ENCODE results near the gene DUSP1.
"Not testable (repeated sequence)": the region's sequence is repeated elsewhere in the genome, so short reads cannot be mapped to it uniquely, and the experiment has no call there.

DUSP1 gene

DNA sequence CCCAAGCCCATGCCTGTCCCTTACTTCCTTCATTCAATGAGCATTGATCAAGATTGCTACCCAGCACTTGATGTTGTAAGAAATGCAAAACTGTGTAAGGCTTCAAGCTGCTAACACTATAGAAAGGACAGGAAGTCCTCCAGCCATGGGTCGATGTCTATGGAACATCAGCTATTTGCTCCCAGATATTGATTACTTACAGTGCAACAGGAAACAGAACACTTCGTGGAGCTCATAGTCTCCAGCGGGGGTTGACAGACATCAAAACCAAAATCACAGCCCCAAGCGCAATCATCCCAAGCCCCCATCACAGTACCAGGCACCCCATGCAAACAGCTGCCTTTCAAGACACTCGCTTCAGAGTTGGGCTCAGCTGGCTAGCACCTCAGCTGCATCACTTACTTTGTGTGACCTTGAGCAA lies 26.8 kb upstream of the DUSP1 start:
- DNase-seq: no peak

DNA sequence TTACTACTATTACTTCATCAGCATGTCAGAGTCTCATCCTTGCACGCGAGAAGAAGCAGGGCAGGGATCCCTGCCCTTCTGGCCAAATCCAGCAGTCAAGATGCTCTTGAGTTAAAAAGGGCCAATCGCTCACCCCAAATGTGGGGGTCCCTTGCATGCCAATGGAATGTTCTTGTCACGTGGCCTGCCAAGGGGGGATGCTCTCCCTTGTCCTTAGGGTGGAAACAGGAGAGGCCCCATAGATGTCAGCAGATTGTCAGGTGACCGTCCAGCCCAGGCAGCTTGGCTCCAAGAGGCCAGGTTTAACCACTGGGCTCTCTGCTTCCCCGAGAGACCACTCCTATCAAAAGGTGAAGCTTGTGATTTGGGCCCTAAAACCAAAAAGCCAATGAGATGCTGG lies 25.3 kb upstream of the DUSP1 start:
- no peak for DNase-seq

DNA sequence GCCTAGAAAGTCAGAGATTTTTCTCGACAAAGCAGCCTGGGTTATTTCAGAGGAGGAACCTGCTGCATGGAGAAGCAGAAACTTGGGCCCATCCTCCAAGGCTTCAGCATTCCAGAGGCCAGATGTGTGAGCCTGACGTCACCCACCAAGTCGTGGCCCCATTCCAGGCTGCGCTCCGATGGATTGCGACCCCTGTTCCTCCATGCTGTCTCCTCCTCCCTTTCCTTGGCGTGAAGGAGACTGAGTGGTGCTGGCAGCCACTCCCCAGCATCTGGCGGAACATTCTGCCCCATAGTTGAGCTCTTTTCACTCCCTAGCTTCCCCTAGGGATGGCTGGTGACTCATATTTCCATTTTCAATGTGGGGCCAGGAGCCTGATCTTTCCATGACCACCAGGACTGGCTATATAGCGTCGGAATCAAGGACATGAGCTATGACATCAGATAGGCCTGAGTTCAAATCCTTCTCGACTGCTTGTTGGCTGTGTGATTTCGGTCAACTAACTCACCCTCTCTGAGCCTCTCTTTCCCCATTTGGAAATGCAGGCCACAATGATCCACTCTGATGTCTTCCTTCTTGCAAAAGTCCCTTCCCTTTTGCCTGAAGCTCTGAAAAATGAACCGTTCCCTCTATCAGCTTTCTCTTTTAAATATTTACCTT lies 24.5 kb upstream of the DUSP1 start:
- no peak for DNase-seq

GRCh38 chr5:172793577-172794488 lies 22.8 kb upstream of the DUSP1 start:
- DNase-seq: peak; percentile 10 to 13

DNA sequence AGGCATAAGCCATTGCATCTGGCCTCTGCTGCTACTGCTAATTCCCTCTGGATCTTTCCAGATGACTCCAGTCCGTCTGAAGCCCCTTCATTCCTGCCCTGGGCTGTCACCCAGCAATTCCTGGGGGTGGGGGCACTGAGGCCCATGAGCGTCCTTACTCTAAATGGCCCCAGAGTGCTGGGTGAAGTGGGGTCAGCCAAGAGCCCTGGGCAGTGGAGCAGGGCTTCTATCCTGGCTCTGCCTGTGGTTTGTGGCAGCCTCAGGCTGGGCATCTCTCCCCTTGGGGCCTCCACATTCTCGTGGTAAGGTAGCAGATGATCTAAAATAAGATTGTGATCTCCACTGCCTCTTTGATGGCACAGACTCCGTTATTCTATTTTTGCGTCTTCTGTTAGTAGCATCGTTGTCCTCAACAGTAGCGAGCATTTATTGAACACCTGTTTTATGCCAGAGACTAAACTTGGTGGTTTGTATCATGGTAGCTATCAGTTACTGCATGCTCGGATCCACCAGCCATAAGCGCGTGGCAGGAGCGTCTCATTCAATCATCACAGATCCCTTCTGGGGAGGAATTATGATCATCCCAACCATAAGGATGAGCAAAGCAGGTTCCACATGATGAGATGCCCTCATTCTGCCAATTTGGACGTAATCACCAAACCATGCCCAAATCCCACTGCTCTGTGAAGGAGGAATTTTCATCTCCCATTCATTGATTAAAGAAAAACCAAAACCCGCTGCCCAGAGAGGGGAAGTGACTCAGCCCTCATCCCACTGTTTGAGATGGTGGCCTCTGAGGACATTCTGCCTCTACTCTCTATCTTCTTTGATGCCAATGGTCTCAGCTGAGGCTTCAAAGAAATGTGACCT lies 21.9 kb upstream of the DUSP1 start:
- DNase-seq: no peak

- DNase-seq: no peak
These were observed 20.9 kb upstream of the DUSP1 start for GRCh38 chr5:172791726-172792445.

GRCh38 chr5:172791286-172791685 lies 20.3 kb upstream of the DUSP1 start:
- no peak for DNase-seq

DNA sequence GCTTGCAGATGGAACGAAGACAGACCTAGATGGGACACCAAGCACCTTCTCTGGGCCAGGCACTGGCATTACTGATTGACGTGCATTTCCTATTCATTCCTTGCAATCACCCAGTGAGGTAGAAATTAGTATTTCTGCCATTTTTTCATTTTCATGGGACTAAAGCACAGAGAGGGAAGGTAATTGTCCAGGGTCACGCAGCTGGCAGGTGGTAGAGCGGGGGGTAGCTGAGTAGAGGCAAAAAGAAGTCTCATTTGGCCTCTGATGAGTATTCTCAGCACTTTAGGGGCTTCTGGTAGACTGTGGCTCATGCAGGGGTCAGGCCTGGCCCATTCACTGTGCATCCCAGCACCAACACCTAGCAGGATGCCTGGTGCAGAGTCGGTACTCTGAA lies 19.5 kb upstream of the DUSP1 start:
- DNase-seq: no peak

DNA sequence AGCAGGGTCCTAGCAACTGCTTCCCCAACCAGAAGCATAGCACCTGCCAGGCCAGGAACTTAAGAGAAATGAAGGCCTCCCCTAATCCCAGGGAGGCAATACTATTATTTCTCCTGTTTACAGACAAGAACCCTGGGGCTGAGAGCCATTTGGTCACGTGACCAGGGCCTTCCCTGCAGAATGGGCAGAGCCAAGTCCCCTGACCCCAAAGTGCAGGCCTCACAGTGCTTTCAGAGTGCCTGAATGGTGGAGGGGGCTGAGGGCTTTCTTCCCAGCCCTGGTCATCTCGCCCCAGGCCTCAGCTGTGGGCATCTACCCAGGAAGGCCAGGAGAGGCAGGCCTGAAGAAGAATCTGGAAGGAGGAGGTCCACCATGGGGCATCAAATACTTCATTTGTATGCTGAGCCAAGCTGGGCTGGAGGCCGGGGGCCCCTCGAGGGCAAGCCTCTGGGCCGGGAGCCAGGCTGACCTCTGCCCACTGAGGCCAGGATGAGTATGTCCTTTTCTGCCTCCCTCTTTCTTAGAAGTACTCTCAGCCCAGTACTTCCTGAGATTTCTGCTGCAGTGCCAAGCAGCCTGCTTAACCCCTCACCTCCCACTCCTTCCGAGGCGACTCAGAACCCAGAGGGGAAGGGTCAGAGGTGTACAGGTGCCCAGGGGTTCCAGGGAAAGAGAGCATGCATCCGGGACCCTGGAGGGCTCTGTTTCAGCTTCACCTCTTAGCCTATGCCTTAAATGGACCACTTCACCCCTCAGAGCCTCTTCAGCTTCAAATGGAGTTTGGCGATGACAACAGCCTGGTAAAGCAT lies 18.9 kb upstream of the DUSP1 start:
- no peak for DNase-seq

DNA sequence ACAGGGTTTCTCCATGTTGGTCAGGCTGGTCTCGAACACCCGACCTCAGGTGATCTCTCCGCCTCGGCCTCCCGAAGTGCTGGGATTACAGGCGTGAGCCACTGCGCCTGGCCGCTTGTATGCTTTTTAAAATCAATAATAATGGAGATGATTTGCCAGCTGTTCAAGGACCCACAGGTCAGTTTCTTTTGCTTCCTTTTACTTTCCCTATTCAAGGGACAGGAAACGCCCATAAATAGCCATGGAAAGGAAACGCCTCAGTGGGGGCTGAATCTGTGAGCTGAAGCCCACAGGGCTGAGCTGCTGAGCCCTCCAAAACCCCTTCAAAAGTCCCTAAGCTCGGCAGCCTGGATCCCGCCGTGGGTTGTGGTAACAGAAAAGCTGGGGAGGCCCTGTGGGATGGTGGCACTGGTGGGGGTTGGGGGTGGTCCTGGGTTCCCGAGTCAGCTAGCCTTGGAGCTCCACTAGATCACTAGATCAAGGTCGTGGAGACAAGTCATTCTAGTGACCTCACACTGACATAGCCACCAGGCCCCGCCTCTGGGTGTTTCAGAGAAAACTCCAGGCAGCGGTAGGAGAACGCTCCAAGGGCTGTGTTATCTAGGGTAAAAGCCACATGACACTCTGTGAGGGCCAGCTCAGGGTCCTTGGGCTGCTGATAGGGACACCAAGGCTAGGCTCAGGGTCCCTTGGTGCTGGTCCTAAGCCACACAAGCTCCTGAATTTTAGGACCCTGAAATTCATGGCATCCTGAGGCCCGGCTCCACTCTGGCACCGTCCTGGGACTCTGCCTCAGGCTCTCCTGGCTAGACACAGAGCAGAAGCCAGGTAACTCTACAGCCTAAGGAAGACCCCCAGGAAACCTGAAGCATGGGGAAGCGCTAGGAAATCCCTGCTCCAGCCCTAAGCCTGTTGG lies 18.0 kb upstream of the DUSP1 start:
- no peak for DNase-seq

DNA sequence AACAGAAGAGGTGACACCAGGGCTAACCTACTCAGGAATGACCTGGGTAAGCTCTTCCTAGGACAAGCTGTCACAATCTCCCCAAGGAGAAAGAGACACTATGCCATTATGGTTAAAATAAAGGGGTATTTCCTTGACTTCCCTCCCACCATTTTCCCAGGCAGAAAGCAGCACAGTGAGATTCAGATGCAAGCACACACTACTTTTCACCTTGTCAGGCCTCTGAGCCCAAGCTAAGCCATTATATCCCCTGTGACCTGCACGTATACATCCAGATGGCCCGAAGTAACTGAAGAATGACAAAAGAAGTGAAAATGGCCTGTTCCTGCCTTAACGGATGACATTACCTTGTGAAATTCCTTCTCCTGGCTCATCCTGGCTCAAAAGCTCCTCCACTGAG lies 16.5 kb upstream of the DUSP1 start:
- DNase-seq: not testable (repeated sequence)

- DNase-seq: no peak
These were observed 15.9 kb upstream of the DUSP1 start for GRCh38 chr5:172786736-172787462.

DNA sequence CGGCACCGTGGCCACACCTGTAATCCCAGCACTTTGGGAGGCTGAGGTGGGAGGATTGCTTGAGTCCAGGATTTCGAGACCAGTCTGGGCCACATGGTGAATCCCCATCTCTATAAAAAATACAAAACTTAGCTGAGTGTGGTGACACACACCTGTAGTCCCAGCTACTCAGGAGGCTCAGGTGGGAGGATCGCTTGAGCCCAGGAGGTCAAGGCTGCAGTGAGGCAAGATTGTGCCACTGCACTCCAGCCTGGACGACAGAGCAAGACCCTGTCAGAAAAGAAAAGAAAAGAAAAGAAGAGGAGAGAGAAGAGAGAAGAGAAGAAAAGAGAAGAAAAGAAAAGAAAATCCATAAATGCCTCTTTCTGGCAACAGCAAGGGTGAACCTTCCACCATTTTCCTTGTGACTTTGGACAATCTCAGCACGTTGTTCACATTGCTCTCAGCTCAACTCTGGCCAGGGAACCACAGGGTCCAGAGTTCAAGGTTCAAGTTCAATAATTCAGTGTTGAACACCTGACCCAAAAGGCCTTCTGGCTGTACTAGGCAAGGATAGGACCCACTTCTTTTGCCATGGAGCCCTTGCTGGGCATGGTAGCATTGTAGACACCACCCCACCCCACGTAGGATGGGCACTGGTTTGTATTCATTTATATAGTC lies 14.6 kb upstream of the DUSP1 start:
- DNase-seq: no peak

- not testable (repeated sequence) for DNase-seq
These were observed 13.2 kb upstream of the DUSP1 start for GRCh38 chr5:172784162-172784561.

- not testable (repeated sequence) for DNase-seq
These were observed 12.3 kb upstream of the DUSP1 start for GRCh38 chr5:172783319-172783718.

DNA sequence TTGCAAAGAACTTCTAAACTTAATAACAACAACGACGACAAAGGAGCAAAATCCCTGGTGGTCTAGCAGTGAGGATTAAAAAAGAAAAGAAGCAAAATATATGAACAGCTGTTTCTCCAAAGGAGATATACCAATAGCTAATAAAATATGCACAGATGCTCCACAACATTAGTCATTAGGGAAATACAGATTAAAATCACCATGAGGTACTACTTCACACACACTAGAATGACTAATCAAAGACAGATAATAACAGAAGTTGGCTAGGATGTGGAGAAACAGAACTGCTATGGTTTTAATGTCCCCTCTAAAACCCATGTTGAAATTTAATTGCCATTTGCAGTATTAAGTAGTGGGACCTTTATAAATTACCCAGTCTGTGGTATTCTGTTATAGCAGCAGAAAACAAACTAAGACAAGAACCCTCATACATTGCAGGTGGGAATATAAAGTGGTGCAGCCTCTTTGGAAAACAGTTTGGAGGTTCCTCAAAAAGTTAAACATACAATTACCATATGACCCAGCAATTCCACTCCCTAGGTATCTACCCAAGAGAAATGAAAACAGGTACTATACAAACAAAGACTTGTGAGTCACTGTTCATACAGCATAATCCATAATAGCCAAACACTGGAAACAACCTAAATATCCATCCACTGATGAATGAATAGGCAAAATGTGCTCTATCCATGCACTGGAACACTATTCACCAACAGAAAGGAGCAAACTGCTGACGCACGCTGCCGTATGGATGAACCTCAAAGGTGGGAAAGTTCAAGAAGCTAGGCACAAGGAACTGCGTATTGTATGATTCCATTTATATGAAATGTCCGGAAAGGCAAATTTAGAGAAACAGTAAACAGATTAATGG lies 11.4 kb upstream of the DUSP1 start:
- no peak for DNase-seq

GRCh38 chr5:172779691-172780341 lies 8.8 kb upstream of the DUSP1 start:
- DNase-seq: no peak
